ENCODE results near the gene SF3B2. TPM values are rescaled to one million over a fixed set of nuclear protein-coding genes. Genes with fewer than 3 reads are reported as not detected.

The SF3B2 gene
- total RNA-seq, 6 experiments from 2014 or later: 52.2 to 85.4 (median 67.2) TPM

GRCh38 chr11:66012371-66012945 lies 39.7 kb upstream of the SF3B2 start:
- no peak overlapping the region for H3K27ac ChIP-seq
- TF ChIP-seq CTCF (IDR thresholded peaks at IDR 0.05) (no peak), POLR2A (IDR thresholded peaks at IDR 0.05) (no peak)
- no peaks in the 10 kb centered on the region for H3K36me3 ChIP-seq
- H3K4me3 ChIP-seq: no peak overlapping the region
- H3K27me3 ChIP-seq: peaks cover 0 to 11% of the 10 kb centered on the region in 2 donors
- H3K4me1 ChIP-seq: no peaks in the 10 kb centered on the region
- no peaks in the 10 kb centered on the region for H3K9me3 ChIP-seq
- intact Hi-C loops (cut with DNase I): no loop called here
- ATAC-seq (no peak), DNase-seq (no peak)
- 58% methylated on average over 8 of the region's 12 CpGs for WGBS (ENCODE audit: insufficient coverage, low coverage, low lambda C conversion rate, missing lambda C conversion rate)

GRCh38 chr11:66012946-66013761 lies 39.0 kb upstream of the SF3B2 start:
- TF ChIP-seq POLR2A (IDR thresholded peaks at IDR 0.05): no peak
- TF ChIP-seq CTCF (IDR thresholded peaks at IDR 0.05): no peak
- intact Hi-C loops (cut with DNase I): no loop called here
- Histone ChIP-seq H3K4me1 (no peaks in the 10 kb centered on the region), H3K4me3 (no peak overlapping the region), H3K27ac (no peak overlapping the region), H3K27me3 (peaks cover 0 to 11% of the 10 kb centered on the region in 2 donors), H3K9me3 (no peaks in the 10 kb centered on the region), H3K36me3 (no peaks in the 10 kb centered on the region)
- 22% methylated on average over 4 of the region's 12 CpGs for WGBS (ENCODE audit: insufficient coverage, low coverage, low lambda C conversion rate, missing lambda C conversion rate)
- DNase-seq (no peak), ATAC-seq (no peak)

- intact Hi-C loops (cut with DNase I): no loop called here
- WGBS (ENCODE audit: insufficient coverage, low coverage, low lambda C conversion rate, missing lambda C conversion rate): no CpG with 5 or more reads among the region's 7 CpGs
- DNase-seq: no peak
Observed at GRCh38 chr11:66013762-66014100, 38.4 kb upstream of the SF3B2 start.

GRCh38 chr11:66014804-66015453 lies 37.2 kb upstream of the SF3B2 start:
- Histone ChIP-seq H3K4me3 (no peak overlapping the region), H3K9me3 (no peaks in the 10 kb centered on the region), H3K27me3 (peaks cover 0 to 11% of the 10 kb centered on the region in 2 donors), H3K36me3 (no peaks in the 10 kb centered on the region), H3K27ac (no peak overlapping the region), H3K4me1 (no peaks in the 10 kb centered on the region)
- 87% methylated on average over 3 of the region's 6 CpGs for WGBS (ENCODE audit: insufficient coverage, low coverage, low lambda C conversion rate, missing lambda C conversion rate)
- intact Hi-C loops (cut with DNase I): no loop called here
- no peak for DNase-seq
- no peak for ATAC-seq
- no peak for TF ChIP-seq POLR2A (IDR thresholded peaks at IDR 0.05)
- TF ChIP-seq CTCF (IDR thresholded peaks at IDR 0.05): no peak

More at GRCh38 chr11:66013762-66014100, 38.4 kb upstream of the SF3B2 start:
- no peak for ATAC-seq
- Histone ChIP-seq H3K4me1 (no peaks in the 10 kb centered on the region), H3K36me3 (no peaks in the 10 kb centered on the region), H3K27me3 (peaks cover 0 to 11% of the 10 kb centered on the region in 2 donors), H3K4me3 (no peak overlapping the region), H3K9me3 (no peaks in the 10 kb centered on the region), H3K27ac (no peak overlapping the region)
- TF ChIP-seq POLR2A (IDR thresholded peaks at IDR 0.05) (no peak), CTCF (IDR thresholded peaks at IDR 0.05) (no peak)
